DOHH2 (cell line): ENCODE results near the gene SOX18.

Experiments used
- EZH2phosphoT487 ChIP-seq: fragments of 200-600 bp; sonication (generic); IDR thresholded peaks from 2 replicates; pipeline ENCODE4 v1.6.1; 2017; ENCODE audit warnings: borderline replicate concordance, mild to moderate bottlenecking, antibody characterized with exemption, low read length, moderate library complexity, mixed read lengths
- TF ChIP-seq, protein P1 (sequence below): fragments of 200-600 bp; sonication (generic); IDR thresholded peaks from one replicate; pipeline ENCODE4 v1.5.1; 2014; ENCODE audit warnings: antibody characterized with exemption, mild to moderate bottlenecking, low read depth, low read length; ENCODE audit not compliant: poor library complexity, severe bottlenecking

DNA sequence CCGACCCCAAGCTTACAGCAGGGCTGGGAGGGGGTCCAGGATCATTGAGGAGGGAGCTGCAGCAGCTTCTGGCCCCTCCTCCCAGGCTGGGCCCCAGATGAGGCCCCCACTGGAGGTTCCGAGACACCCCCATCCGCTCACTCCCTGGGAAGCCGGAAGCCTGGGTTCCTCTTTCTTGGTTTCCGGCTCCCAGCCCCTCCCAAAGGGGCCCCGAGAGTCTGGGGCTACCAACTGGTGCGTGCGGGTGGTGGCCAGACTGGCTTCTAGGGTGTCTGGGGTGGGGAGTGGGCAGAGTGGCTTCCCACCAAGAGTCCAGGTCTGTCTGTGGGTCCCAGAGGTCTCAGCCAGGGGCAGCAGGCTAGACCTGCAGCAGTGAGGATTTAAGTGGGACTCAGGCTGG lies 27.7 kb upstream of the SOX18 start:
- TF ChIP-seq, protein P1, sequence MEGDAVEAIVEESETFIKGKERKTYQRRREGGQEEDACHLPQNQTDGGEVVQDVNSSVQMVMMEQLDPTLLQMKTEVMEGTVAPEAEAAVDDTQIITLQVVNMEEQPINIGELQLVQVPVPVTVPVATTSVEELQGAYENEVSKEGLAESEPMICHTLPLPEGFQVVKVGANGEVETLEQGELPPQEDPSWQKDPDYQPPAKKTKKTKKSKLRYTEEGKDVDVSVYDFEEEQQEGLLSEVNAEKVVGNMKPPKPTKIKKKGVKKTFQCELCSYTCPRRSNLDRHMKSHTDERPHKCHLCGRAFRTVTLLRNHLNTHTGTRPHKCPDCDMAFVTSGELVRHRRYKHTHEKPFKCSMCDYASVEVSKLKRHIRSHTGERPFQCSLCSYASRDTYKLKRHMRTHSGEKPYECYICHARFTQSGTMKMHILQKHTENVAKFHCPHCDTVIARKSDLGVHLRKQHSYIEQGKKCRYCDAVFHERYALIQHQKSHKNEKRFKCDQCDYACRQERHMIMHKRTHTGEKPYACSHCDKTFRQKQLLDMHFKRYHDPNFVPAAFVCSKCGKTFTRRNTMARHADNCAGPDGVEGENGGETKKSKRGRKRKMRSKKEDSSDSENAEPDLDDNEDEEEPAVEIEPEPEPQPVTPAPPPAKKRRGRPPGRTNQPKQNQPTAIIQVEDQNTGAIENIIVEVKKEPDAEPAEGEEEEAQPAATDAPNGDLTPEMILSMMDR: no peak
- no peak for TF ChIP-seq EZH2phosphoT487
